Vagina (tissue), 2 donors: ENCODE results near the gene TNFRSF19. TPM values are rescaled to one million over a fixed set of nuclear protein-coding genes. Genes with fewer than 3 reads are reported as not detected.

ENCODE experiments used
- DNase-seq, 2 donors: peaks; one replicate each; pipeline ENCODE4 v3.0.0-alpha.2; 2017; ENCODE audit errors: extremely low spot score in 2 of 2
- H3K27ac ChIP-seq: fragments of 200-600 bp; sonication (generic); one replicate; pipeline ENCODE4 v1.5.1; 2019
- H3K27me3 ChIP-seq: fragments of 200-600 bp; sonication (generic); one replicate; pipeline ENCODE4 v1.5.1; 2019
- H3K36me3 ChIP-seq, 2 donors: fragments of 200-600 bp; sonication (generic); one replicate each; pipeline ENCODE4 v1.5.1; 2017 to 2019
- H3K4me1 ChIP-seq: fragments of 200-600 bp; sonication (generic); one replicate; pipeline ENCODE4 v1.5.1; 2019
- H3K4me3 ChIP-seq, 2 donors: fragments of 200-600 bp; sonication (generic); 1 replicate in 1 of 2; 2 replicates in 1 of 2; pipeline ENCODE4 v1.5.1; 2016 to 2019
- H3K9me3 ChIP-seq: fragments of 200-600 bp; sonication (generic); one replicate; pipeline ENCODE4 v1.5.1; 2019
- CTCF ChIP-seq, 3 experiments: fragments of 450-650 bp in 2 of 3; fragments of 200-600 bp in 1 of 3; sonication (generic) in 1 of 3; IDR thresholded peaks; one replicate each; pipeline ENCODE4 v1.5.1; 2017 to 2019; ENCODE audit warnings: antibody characterized with exemption in 3 of 3, mild to moderate bottlenecking in 2 of 3, moderate library complexity in 2 of 3
- POLR2A ChIP-seq, 2 donors: fragments of 450-650 bp; IDR thresholded peaks; one replicate each; pipeline ENCODE4 v1.6.1; 2017; ENCODE audit warnings: antibody characterized with exemption in 2 of 2, mild to moderate bottlenecking in 2 of 2, moderate library complexity in 2 of 2
- POLR2AphosphoS5 ChIP-seq, 2 donors: sonication (generic); formaldehyde crosslinking; IDR thresholded peaks; one replicate each; pipeline ENCODE4 v1.9.0; 2017; ENCODE audit warnings: antibody characterized with exemption in 2 of 2, mild to moderate bottlenecking in 2 of 2, low read depth in 1 of 2; ENCODE audit not compliant: insufficient read depth in 1 of 2
- intact Hi-C: fragments of 100-400 bp; cut with DNase I; formaldehyde crosslinking; loops from one replicate; pipeline ENCODE4 v1.15.1; 2023
- total RNA-seq: library from RNA; depleted of rRNA; stranded (reverse); fragments of >200 nt; gene quantifications from one replicate; pipeline ENCODE4 v1.2.3, GENCODE V29; 2016

TNFRSF19 gene
- total RNA-seq, 1 donor from 2014 or later, result 10.3 TPM

- intact Hi-C loops, result no loop called here
- Histone ChIP-seq H3K4me1 (peaks cover 3% of the 10 kb centered on the region), H3K27me3 (no peaks in the 10 kb centered on the region), H3K36me3 (no peaks in the 10 kb centered on the region), H3K4me3 (no peak overlapping the region), H3K9me3 (no peaks in the 10 kb centered on the region), H3K27ac (no peak overlapping the region)
- no peak for DNase-seq
- TF ChIP-seq POLR2AphosphoS5 (IDR thresholded peaks at IDR 0.05; ENCODE audit: insufficient read depth in 1 of 2, low read depth in 1 of 2), result no peak
- TF ChIP-seq POLR2A (IDR thresholded peaks at IDR 0.05), result no peak
- no peak for TF ChIP-seq CTCF (IDR thresholded peaks at IDR 0.05)
Measured at GRCh38 chr13:23715092-23715761, 145.0 kb downstream of the TNFRSF19 start.

- H3K27me3 ChIP-seq, result no peaks in the 10 kb centered on the region
- no peak overlapping the region for H3K4me3 ChIP-seq
- intact Hi-C loops, result no loop called here
- TF ChIP-seq POLR2A (IDR thresholded peaks at IDR 0.05) (no peak), CTCF (IDR thresholded peaks at IDR 0.05) (no peak)
- H3K27ac ChIP-seq, result no peak overlapping the region
- no peaks in the 10 kb centered on the region for H3K36me3 ChIP-seq
- H3K9me3 ChIP-seq, result no peaks in the 10 kb centered on the region
- H3K4me1 ChIP-seq, result no peaks in the 10 kb centered on the region
- DNase-seq, result no peak
Measured at GRCh38 chr13:23715762-23716235, 145.6 kb downstream of the TNFRSF19 start.

GRCh38 chr13:23716401-23716800 lies 146.2 kb downstream of the TNFRSF19 start:
- TF ChIP-seq POLR2A (IDR thresholded peaks at IDR 0.05), result no peak
- intact Hi-C loops, result no loop called here

GRCh38 chr13:23718996-23719395 lies 148.8 kb downstream of the TNFRSF19 start:
- Histone ChIP-seq H3K36me3 (no peaks in the 10 kb centered on the region), H3K9me3 (no peaks in the 10 kb centered on the region), H3K4me3 (no peak overlapping the region), H3K27me3 (no peaks in the 10 kb centered on the region), H3K27ac (no peak overlapping the region), H3K4me1 (peaks cover 11% of the 10 kb centered on the region)
- no peak for DNase-seq
- intact Hi-C loops, result no loop called here
- TF ChIP-seq POLR2AphosphoS5 (IDR thresholded peaks at IDR 0.05; ENCODE audit: insufficient read depth in 1 of 2, low read depth in 1 of 2) (no peak), CTCF (IDR thresholded peaks at IDR 0.05) (no peak)

More at GRCh38 chr13:23716401-23716800, 146.2 kb downstream of the TNFRSF19 start:
- Histone ChIP-seq H3K27me3 (no peaks in the 10 kb centered on the region), H3K4me3 (no peak overlapping the region), H3K27ac (no peak overlapping the region), H3K9me3 (no peaks in the 10 kb centered on the region), H3K4me1 (no peaks in the 10 kb centered on the region), H3K36me3 (no peaks in the 10 kb centered on the region)
- no peak for DNase-seq

GRCh38 chr13:23722726-23723453 lies 152.7 kb downstream of the TNFRSF19 start:
- intact Hi-C loops, result no loop called here
- H3K27ac ChIP-seq, result no peak overlapping the region
- H3K4me3 ChIP-seq, result no peak overlapping the region
- H3K4me1 ChIP-seq, result peaks cover 11% of the 10 kb centered on the region
- no peaks in the 10 kb centered on the region for H3K36me3 ChIP-seq
- TF ChIP-seq POLR2AphosphoS5 (IDR thresholded peaks at IDR 0.05; ENCODE audit: insufficient read depth in 1 of 2, low read depth in 1 of 2) (no peak), POLR2A (IDR thresholded peaks at IDR 0.05) (no peak), CTCF (IDR thresholded peaks at IDR 0.05) (no peak)
- H3K27me3 ChIP-seq, result no peaks in the 10 kb centered on the region
- no peak for DNase-seq
- no peaks in the 10 kb centered on the region for H3K9me3 ChIP-seq
